WERI-Rb-1 (cell line): ENCODE data around the gene CDC25A.

Source experiments
- DNase-seq: peaks from one replicate; pipeline ENCODE4 v3.0.0-alpha.2; 2020
- H3K27ac ChIP-seq: fragments of 250-450 bp; sonication (Bioruptor Pico); 2 replicates; pipeline ENCODE4 v1.5.1; 2020; ENCODE audit warnings: mild to moderate bottlenecking, moderate library complexity
- H3K27me3 ChIP-seq: fragments of 250-450 bp; sonication (Bioruptor Pico); 2 replicates; pipeline ENCODE4 v1.5.1; 2021; ENCODE audit warnings: mild to moderate bottlenecking, low read depth, moderate library complexity; ENCODE audit not compliant: insufficient read depth, severe bottlenecking
- H3K36me3 ChIP-seq: fragments of 250-450 bp; sonication (Bioruptor Pico); 2 replicates; pipeline ENCODE4 v1.5.1; 2020; ENCODE audit warnings: mild to moderate bottlenecking, moderate library complexity
- H3K4me3 ChIP-seq: 2 replicates; pipeline ENCODE4 v1.5.1; 2011; ENCODE audit warnings: low read depth, mild to moderate bottlenecking, control low read depth, low read length
- H3K9me3 ChIP-seq: fragments of 250-450 bp; sonication (Bioruptor Pico); 2 replicates; pipeline ENCODE4 v1.5.1; 2021; ENCODE audit warnings: mild to moderate bottlenecking, moderate library complexity; ENCODE audit not compliant: severe bottlenecking
- TF ChIP-seq, protein P1 (sequence below): IDR thresholded peaks from 2 replicates; pipeline ENCODE4 v1.5.1; 2011; ENCODE audit warnings: low read depth, mild to moderate bottlenecking, control low read depth, inconsistent platforms, low read length

CDC25A gene

DNA sequence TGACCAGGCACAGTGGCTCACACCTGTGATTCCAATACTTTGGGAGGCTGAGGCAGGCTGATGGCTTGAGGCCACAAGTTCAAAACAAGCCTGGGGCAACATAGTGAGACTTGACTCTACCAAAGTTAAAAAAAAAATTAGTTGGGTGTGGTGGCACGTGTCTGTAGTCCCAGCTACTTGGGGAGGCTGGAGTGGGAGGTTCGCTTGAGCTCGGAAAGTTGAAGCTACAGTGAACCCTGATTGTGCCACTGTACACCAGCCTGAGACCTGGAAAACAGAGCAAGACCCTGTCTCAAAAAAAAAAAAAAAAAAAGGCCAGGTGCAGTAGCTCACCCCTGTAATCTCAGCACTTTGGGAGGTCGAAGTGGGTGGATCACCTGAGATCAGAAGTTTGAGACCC lies 3.1 kb downstream of the CDC25A start:
- H3K27ac ChIP-seq, result no peak overlapping the region
- H3K9me3 ChIP-seq, result no peaks in the 10 kb centered on the region
- peaks cover 74% of the 10 kb centered on the region for H3K36me3 ChIP-seq
- H3K27me3 ChIP-seq, result no peaks in the 10 kb centered on the region
- TF ChIP-seq, protein P1, sequence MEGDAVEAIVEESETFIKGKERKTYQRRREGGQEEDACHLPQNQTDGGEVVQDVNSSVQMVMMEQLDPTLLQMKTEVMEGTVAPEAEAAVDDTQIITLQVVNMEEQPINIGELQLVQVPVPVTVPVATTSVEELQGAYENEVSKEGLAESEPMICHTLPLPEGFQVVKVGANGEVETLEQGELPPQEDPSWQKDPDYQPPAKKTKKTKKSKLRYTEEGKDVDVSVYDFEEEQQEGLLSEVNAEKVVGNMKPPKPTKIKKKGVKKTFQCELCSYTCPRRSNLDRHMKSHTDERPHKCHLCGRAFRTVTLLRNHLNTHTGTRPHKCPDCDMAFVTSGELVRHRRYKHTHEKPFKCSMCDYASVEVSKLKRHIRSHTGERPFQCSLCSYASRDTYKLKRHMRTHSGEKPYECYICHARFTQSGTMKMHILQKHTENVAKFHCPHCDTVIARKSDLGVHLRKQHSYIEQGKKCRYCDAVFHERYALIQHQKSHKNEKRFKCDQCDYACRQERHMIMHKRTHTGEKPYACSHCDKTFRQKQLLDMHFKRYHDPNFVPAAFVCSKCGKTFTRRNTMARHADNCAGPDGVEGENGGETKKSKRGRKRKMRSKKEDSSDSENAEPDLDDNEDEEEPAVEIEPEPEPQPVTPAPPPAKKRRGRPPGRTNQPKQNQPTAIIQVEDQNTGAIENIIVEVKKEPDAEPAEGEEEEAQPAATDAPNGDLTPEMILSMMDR, result no peak
- H3K4me3 ChIP-seq, result no peak overlapping the region
- DNase-seq, result no peak

GRCh38 chr3:48184299-48184698 lies 3.9 kb downstream of the CDC25A start:
- no peak for DNase-seq
- Histone ChIP-seq H3K4me3 (no peak overlapping the region), H3K27ac (no peak overlapping the region), H3K9me3 (no peaks in the 10 kb centered on the region), H3K27me3 (no peaks in the 10 kb centered on the region), H3K36me3 (peaks cover 83% of the 10 kb centered on the region)
- TF ChIP-seq, protein P1, result no peak

- Histone ChIP-seq H3K4me3 (no peak overlapping the region), H3K27me3 (no peaks in the 10 kb centered on the region), H3K27ac (no peak overlapping the region), H3K9me3 (no peaks in the 10 kb centered on the region), H3K36me3 (peaks cover 97% of the 10 kb centered on the region)
- DNase-seq, result no peak
- TF ChIP-seq, protein P1, result no peak
Measured at GRCh38 chr3:48180531-48181253, 7.5 kb downstream of the CDC25A start.

DNA sequence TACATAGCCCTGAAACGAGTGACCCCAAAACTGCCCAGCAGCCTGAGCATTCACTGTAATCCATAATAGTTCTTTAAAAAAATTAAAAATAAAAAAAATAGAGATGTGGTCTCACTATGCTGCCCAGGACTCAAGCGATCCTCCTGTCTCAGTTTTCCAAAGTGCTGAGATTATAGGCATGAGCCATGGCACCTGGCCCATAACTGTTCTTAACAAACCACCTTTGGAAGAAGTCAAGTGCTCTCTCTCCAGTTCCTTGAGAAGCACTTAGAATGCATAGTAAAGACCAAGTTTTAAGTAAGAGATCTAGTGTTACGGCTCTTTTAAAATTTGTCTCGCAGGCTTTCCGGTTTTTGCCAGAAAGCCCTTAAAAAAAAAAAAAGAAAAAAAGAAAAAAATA lies 8.2 kb downstream of the CDC25A start:
- TF ChIP-seq, protein P1, result no peak
- Histone ChIP-seq H3K27me3 (no peaks in the 10 kb centered on the region), H3K9me3 (no peaks in the 10 kb centered on the region), H3K27ac (no peak overlapping the region), H3K36me3 (peaks cover 97% of the 10 kb centered on the region), H3K4me3 (no peak overlapping the region)
- DNase-seq, result no peak

DNA sequence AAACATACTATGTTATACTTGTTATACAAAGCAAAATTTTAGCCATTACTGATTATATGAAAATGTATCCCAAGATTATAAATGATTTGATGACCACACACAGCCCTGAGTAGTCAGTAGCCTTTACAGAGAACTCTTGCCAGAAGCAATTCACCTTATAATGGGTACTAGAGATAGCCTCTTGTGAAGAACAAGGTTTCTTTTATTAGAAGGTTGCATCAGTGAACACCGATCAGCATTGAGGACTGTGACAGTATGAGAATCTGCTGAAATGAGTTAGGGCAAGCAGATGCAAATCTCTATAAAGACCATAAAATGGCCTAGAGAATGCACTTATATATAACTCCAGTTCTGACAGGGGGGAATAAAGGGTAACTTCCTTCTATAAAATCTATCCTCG lies 10.1 kb downstream of the CDC25A start:
- no peak for DNase-seq
- Histone ChIP-seq H3K36me3 (peaks cover 97% of the 10 kb centered on the region), H3K27ac (no peak overlapping the region), H3K9me3 (no peaks in the 10 kb centered on the region), H3K27me3 (no peaks in the 10 kb centered on the region), H3K4me3 (no peak overlapping the region)
- TF ChIP-seq, protein P1, result no peak

GRCh38 chr3:48157950-48158376 lies 30.3 kb downstream of the CDC25A start:
- Histone ChIP-seq H3K27ac (no peak overlapping the region), H3K27me3 (no peaks in the 10 kb centered on the region), H3K36me3 (peaks cover 57% of the 10 kb centered on the region), H3K9me3 (no peaks in the 10 kb centered on the region), H3K4me3 (no peak overlapping the region)
- TF ChIP-seq, protein P1, result peak; percentile 76
- DNase-seq, result peak; percentile 62
